K562 (cell line): ENCODE results near the gene NINJ2. TPM values are rescaled to one million over a fixed set of nuclear protein-coding genes. Genes with fewer than 3 reads are reported as not detected.

Experiments
- ATAC-seq: fragments of 200-7000 bp; cut with Tn5 transposase; 3 replicates; pipeline ENCODE4 v1.9.1; 2020; ENCODE audit warnings: moderate library complexity
- BruUV-seq: library from RNA; stranded (reverse); fragments of 400-500 nt; replicated peaks from 2 replicates; lab custom pipeline; 2021; lab: Mats Ljungman, UMichigan
- CTCF ChIA-PET: fragments of 300-600 bp; formaldehyde crosslinking; extraction: SDS; loops from one replicate; lab custom pipeline; 2021; ENCODE audit warnings: low intra/inter-chr PET ratio; lab: Yijun Ruan, JAX
- POLR2A ChIA-PET: fragments of 300-600, 350-650 bp; sonication (Branson Sonifier 250); formaldehyde crosslinking; extraction: SDS; loops from one replicate; lab custom pipeline; 2021; ENCODE audit warnings: antibody characterized with exemption, inconsistent platforms; lab: Yijun Ruan, JAX
- DNase-seq, 4 experiments: peaks; one replicate each; pipeline versions ENCODE4 v3.0.0 to v3.0.0-alpha.2; 2011 to 2018; ENCODE audit warnings: low spot score in 3 of 4, mixed read lengths in 3 of 4; ENCODE audit errors: extremely low read depth in 1 of 4
- FAIRE-seq: peaks from 2 replicates; lab custom pipeline; 2011; peaks lifted over from hg19 to GRCh38; lab: Jason Lieb, UNC
- H2AFZ ChIP-seq: 2 replicates; pipeline ENCODE4 v1.6.0; 2011; ENCODE audit warnings: low read depth, low read length, control low read depth, inconsistent platforms
- H3K27ac ChIP-seq: fragments of 200-600 bp; 3 replicates; pipeline ENCODE4 v1.8.0; 2011; ENCODE audit warnings: low read depth, mild to moderate bottlenecking, control low read depth, inconsistent platforms, low read length, moderate library complexity, mixed read lengths; ENCODE audit errors: extremely low read depth
- H3K27me3 ChIP-seq, 2 experiments: fragments of 300-600 bp in 1 of 2; 2 replicates in 1 of 2; 3 replicates in 1 of 2; pipeline versions ENCODE4 v1.6.0 to v1.8.0; 2011; ENCODE audit warnings: inconsistent platforms in 2 of 2, low read length in 2 of 2, mild to moderate bottlenecking in 1 of 2, mixed read lengths in 1 of 2, moderate library complexity in 1 of 2; ENCODE audit not compliant: control insufficient read depth in 2 of 2, insufficient read depth in 2 of 2
- H3K36me3 ChIP-seq: fragments of 300-600 bp; 3 replicates; pipeline ENCODE4 v1.8.0; 2011; ENCODE audit warnings: mild to moderate bottlenecking, low read length, inconsistent platforms; ENCODE audit not compliant: control insufficient read depth, insufficient read depth
- H3K4me1 ChIP-seq, 2 experiments: fragments of 200-600 bp in 1 of 2; replicated peaks in 1 of 2; 2 replicates in 1 of 2; 3 replicates in 1 of 2; pipeline versions ENCODE4 v1.5.1 to v1.8.0; 2011; ENCODE audit warnings: inconsistent platforms in 2 of 2, low read length in 2 of 2, mild to moderate bottlenecking in 1 of 2, mixed read lengths in 1 of 2, moderate library complexity in 1 of 2; ENCODE audit not compliant: control insufficient read depth in 2 of 2, insufficient read depth in 2 of 2
- H3K4me2 ChIP-seq: 2 replicates; pipeline ENCODE4 v1.6.1; 2011; ENCODE audit warnings: low read length, control low read depth, inconsistent platforms, mixed read lengths; ENCODE audit not compliant: insufficient read depth
- H3K4me3 ChIP-seq: fragments of 200-600 bp; sonication (generic), shearing (Covaris generic); 2 replicates; pipeline ENCODE4 v1.5.1; 2016; ENCODE audit warnings: control low read depth, inconsistent platforms
- H3K79me2 ChIP-seq: fragments of 200-600 bp; 3 replicates; pipeline ENCODE4 v1.8.0; 2011; ENCODE audit warnings: low read length, inconsistent platforms; ENCODE audit not compliant: control insufficient read depth, insufficient read depth
- H3K9ac ChIP-seq, 2 experiments: 2 replicates each; pipeline versions ENCODE4 v1.6.0 to v1.6.1; 2011; ENCODE audit warnings: low read depth in 2 of 2, low read length in 2 of 2, control low read depth in 1 of 2, inconsistent platforms in 1 of 2, mild to moderate bottlenecking in 1 of 2, mixed read lengths in 1 of 2; ENCODE audit not compliant: insufficient read depth in 1 of 2
- H3K9me1 ChIP-seq: one replicate; pipeline ENCODE4 v1.6.0; 2011; ENCODE audit warnings: inconsistent platforms, mild to moderate bottlenecking, low read length, moderate library complexity; ENCODE audit not compliant: control insufficient read depth, insufficient read depth
- H3K9me3 ChIP-seq: replicated peaks from 2 replicates; pipeline ENCODE4 v1.5.1; 2011; ENCODE audit warnings: low read depth, low read length, inconsistent platforms; ENCODE audit not compliant: control insufficient read depth, insufficient read depth
- H4K20me1 ChIP-seq: replicated peaks from 2 replicates; pipeline ENCODE4 v1.6.1; 2011; ENCODE audit warnings: low read length, inconsistent platforms, mixed read lengths; ENCODE audit not compliant: control insufficient read depth, insufficient read depth
- ATF3 ChIP-seq, 2 experiments: fragments of 450-650 bp in 1 of 2; sonication (generic) in 1 of 2; formaldehyde crosslinking in 1 of 2; IDR thresholded peaks in 1 of 2; conservative IDR thresholded peaks in 1 of 2; 2 replicates each; pipeline versions ENCODE4 v1.6.1 to v1.8.1; 2016 to 2023; ENCODE audit warnings: mild to moderate bottlenecking in 2 of 2, moderate library complexity in 2 of 2, inconsistent platforms in 1 of 2, missing genetic modification reagents in 1 of 2
- CLOCK ChIP-seq: fragments of 250-450 bp; sonication (Bioruptor Pico); IDR thresholded peaks from 2 replicates; pipeline ENCODE4 v1.4.0; 2020; ENCODE audit warnings: mild to moderate bottlenecking, moderate library complexity, borderline replicate concordance
- FOXP1 ChIP-seq: sonication (generic); formaldehyde crosslinking; IDR thresholded peaks from 2 replicates; pipeline ENCODE4 v1.8.0; 2022; ENCODE audit warnings: mild to moderate bottlenecking, missing genetic modification reagents
- HNRNPL ChIP-seq: fragments of 200-400 bp; formaldehyde crosslinking; IDR thresholded peaks from 2 replicates; pipeline ENCODE4 v1.6.1; 2017; ENCODE audit warnings: low read depth, mild to moderate bottlenecking, low read length
- KAT7 ChIP-seq: sonication (generic); formaldehyde crosslinking; IDR thresholded peaks from 2 replicates; pipeline ENCODE4 v1.8.0; 2022; ENCODE audit warnings: missing genetic modification reagents, mild to moderate bottlenecking, borderline replicate concordance
- LCOR ChIP-seq: sonication (generic); formaldehyde crosslinking; IDR thresholded peaks from 2 replicates; pipeline ENCODE4 v1.8.0; 2022; ENCODE audit warnings: mild to moderate bottlenecking, missing genetic modification reagents
- NCOA6 ChIP-seq: fragments of 450-650 bp; IDR thresholded peaks from 2 replicates; pipeline ENCODE4 v1.6.1; 2017; ENCODE audit warnings: mild to moderate bottlenecking
- PHB2 ChIP-seq: fragments of 450-650 bp; IDR thresholded peaks from 2 replicates; pipeline ENCODE4 v1.6.1; 2017; ENCODE audit warnings: low read depth
- PHF8 ChIP-seq: fragments of 200-600 bp; sonication (generic); IDR thresholded peaks from 2 replicates; pipeline ENCODE4 v1.6.1; 2012; ENCODE audit warnings: mixed run types, mild to moderate bottlenecking, inconsistent platforms, low read length, moderate library complexity, borderline replicate concordance
- SNRNP70 ChIP-seq: fragments of 200-400 bp; formaldehyde crosslinking; optimal IDR thresholded peaks from 2 replicates; pipeline ENCODE3; 2017; ENCODE audit warnings: low read depth, low read length
- ZBTB43 ChIP-seq: sonication (generic); formaldehyde crosslinking; IDR thresholded peaks from 2 replicates; pipeline ENCODE4 v1.8.0; 2023; ENCODE audit warnings: mild to moderate bottlenecking, missing genetic modification reagents
- ZNF431 ChIP-seq: sonication (generic); formaldehyde crosslinking; IDR thresholded peaks from 2 replicates; pipeline ENCODE4 v1.8.0; 2022; ENCODE audit warnings: mild to moderate bottlenecking, missing genetic modification reagents
- ZNF77 ChIP-seq: fragments of 250-450 bp; sonication (Bioruptor Pico); IDR thresholded peaks from 2 replicates; pipeline ENCODE4 v1.5.0; 2020
- WGBS: fragments of 100-300 bp; shearing (Covaris generic); methylation state at CpG from one replicate; pipeline ENCODE4 v1.1.6; 2016; ENCODE audit warnings: low coverage, mixed read lengths; ENCODE audit not compliant: insufficient coverage; ENCODE audit errors: missing lambda C conversion rate; 5-methylcytosine and 5-hydroxymethylcytosine counted together
- in situ Hi-C: fragments of 300-500 bp; cut with MboI; formaldehyde crosslinking; loops from 4 replicates; pipeline ENCODE4 v1.15.0; 2018; ENCODE audit warnings: inconsistent platforms, mixed read lengths
- intact Hi-C: fragments of 100-400 bp; cut with micrococcal nuclease; formaldehyde crosslinking; loops from 2 replicates; pipeline ENCODE4 v1.14.2; 2022
- polyA plus RNA-seq, 8 experiments: library from polyadenylated mRNA; depleted of rRNA in 4 of 8; stranded (reverse) in 5 of 8; unstranded in 3 of 8; fragments of >200 nt; fragmentation: Nextera tagmentation in 2 of 8; fragmentation: Illumina TruSeq in 1 of 8; extraction: Ambion mirVana in 2 of 8; extraction: Trizol in 1 of 8; gene quantifications; 2 replicates each; pipeline versions ENCODE4 v1.2.1 to v1.2.3, GENCODE V29; 2011 to 2014; ENCODE audit warnings: inconsistent platforms in 1 of 8, missing spikeins in 1 of 8
- total RNA-seq, 7 experiments: library from RNA; depleted of rRNA in 6 of 7; stranded (reverse); fragments of >200 nt in 6 of 7; fragmentation: Illumina TruSeq in 2 of 7; extraction: Trizol in 2 of 7; gene quantifications; 2 replicates each; pipeline versions ENCODE4 v1.2.1 to v1.2.3, GENCODE V29; 2011 to 2021; ENCODE audit warnings: low replicate concordance in 1 of 7
- TF ChIP-seq, protein P1 (sequence below): sonication (generic); formaldehyde crosslinking; IDR thresholded peaks from 2 replicates; pipeline ENCODE4 v1.5.0; 2020; ENCODE audit warnings: missing genetic modification reagents

Gene NINJ2
- total and polyA plus RNA-seq, 9 of the 15 experiments (the other 6 are each of a cell fraction or from before 2014, with no cell fraction given): 2.6 to 16.0 (median 4.5) TPM

GRCh38 chr12:553216-554000 is 109.8 kb downstream of the NINJ2 start (continued):
- TF ChIP-seq ZBTB43 (CRISPR knock-in tag) (no peak), HNRNPL (no peak), FOXP1 (no peak), SNRNP70 (no peak), NCOA6 (no peak)

DNA sequence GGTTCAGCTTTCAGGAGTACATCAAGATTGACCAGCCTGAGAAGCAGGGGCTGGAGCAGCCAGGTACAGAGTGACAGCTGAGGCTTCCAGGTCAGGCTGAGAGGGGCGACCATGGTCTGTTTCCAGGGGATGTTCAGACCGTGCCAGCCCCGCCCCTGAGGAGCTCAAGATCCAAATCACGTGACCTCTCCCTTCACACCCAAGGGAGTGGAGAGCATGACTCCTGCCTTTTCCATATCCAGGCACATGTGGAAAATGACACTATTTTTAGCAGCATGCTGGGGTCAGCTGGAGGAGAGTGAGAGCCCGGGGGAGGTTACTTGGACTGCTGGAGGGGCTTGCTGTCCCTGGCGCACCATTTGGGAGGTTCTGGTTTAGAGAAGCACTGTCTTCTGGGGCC is 110.8 kb downstream of the NINJ2 start:
- H3K9me1 ChIP-seq: no peaks in the 10 kb centered on the region
- H3K4me2 ChIP-seq: no peak overlapping the region
- H3K79me2 ChIP-seq: no peaks in the 10 kb centered on the region
- CTCF ChIA-PET: no interaction called here
- H3K9ac ChIP-seq: peak overlapping the region in 1 of 2 experiments; percentile 28; a peak in 1 of 4 replicates
- intact Hi-C loops (no loop called here), in situ Hi-C loops (loop anchor here (25.0 kb wide), 1 partner anchor 1035 kb away; the partner anchor contains the start of gene FBXL14)
- peaks cover 2 to 69% of the 10 kb centered on the region in 2 experiments; a peak in 4 of 5 replicates for H3K27me3 ChIP-seq
- H3K9me3 ChIP-seq: no peaks in the 10 kb centered on the region
- WGBS: 0% methylated on average over 5 of the region's 6 CpGs
- H3K4me1 ChIP-seq: peaks cover 0 to 12% of the 10 kb centered on the region in 2 experiments; a peak in 2 of 5 replicates
- ATAC-seq (no peak), FAIRE-seq (no peak), DNase-seq (no peak)
- H3K4me3 ChIP-seq: no peak overlapping the region
- H2AFZ ChIP-seq: no peak overlapping the region
- no TSS peak for BruUV-seq
- H3K27ac ChIP-seq: no peak overlapping the region
- POLR2A ChIA-PET: interaction anchor here (0.6 to 0.7 kb wide), 2 partner anchors 102 to 200 kb away, joined by 4 to 6 read pairs; no protein-coding TSS in a partner anchor
- H4K20me1 ChIP-seq: no peaks in the 10 kb centered on the region; the same call in 1 of the 2 replicates
- H3K36me3 ChIP-seq: no peaks in the 10 kb centered on the region
- TF ChIP-seq ATF3 (IDR thresholded peaks at IDR 0.05): no peak
- no peak for TF ChIP-seq ATF3 (CRISPR knock-in tag; conservative IDR thresholded peaks at IDR 0.05)
- no peak for TF ChIP-seq PHB2
- TF ChIP-seq LCOR (CRISPR knock-in tag): no peak
- no peak for TF ChIP-seq PHF8
- TF ChIP-seq, protein P1, sequence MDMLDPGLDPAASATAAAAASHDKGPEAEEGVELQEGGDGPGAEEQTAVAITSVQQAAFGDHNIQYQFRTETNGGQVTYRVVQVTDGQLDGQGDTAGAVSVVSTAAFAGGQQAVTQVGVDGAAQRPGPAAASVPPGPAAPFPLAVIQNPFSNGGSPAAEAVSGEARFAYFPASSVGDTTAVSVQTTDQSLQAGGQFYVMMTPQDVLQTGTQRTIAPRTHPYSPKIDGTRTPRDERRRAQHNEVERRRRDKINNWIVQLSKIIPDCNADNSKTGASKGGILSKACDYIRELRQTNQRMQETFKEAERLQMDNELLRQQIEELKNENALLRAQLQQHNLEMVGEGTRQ: peak; percentile 50
- no peak for TF ChIP-seq KAT7 (CRISPR knock-in tag)
- TF ChIP-seq ZNF431 (CRISPR knock-in tag): no peak
- no peak for TF ChIP-seq CLOCK (CRISPR knock-in tag)
- TF ChIP-seq ZNF77 (CRISPR knock-in tag): no peak
